Colonic mucosa (tissue), 4 donors: Measurements from ENCODE around the gene CTSW. TPM values are rescaled to one million over a fixed set of nuclear protein-coding genes. Genes with fewer than 3 reads are reported as not detected.

Source experiments
- DNase-seq: peaks from one replicate; pipeline ENCODE4 v3.0.0-alpha.2; 2020
- H3K27ac ChIP-seq: fragments of 200-600 bp; one replicate; pipeline ENCODE4 v1.8.0; 2021
- H3K27me3 ChIP-seq: fragments of 200-600 bp; one replicate; pipeline ENCODE4 v1.8.0; 2021
- H3K36me3 ChIP-seq: fragments of 200-600 bp; one replicate; pipeline ENCODE4 v1.8.0; 2021
- H3K4me1 ChIP-seq: fragments of 200-600 bp; one replicate; pipeline ENCODE4 v1.8.0; 2021; ENCODE audit warnings: mild to moderate bottlenecking
- H3K4me3 ChIP-seq: fragments of 200-600 bp; one replicate; pipeline ENCODE4 v1.8.0; 2021
- H3K9ac ChIP-seq, 2 donors: one replicate each; pipeline ENCODE4 v1.7.0; 2013; ENCODE audit warnings: control low read depth in 2 of 2, low read depth in 2 of 2, low read length in 2 of 2
- H3K9me3 ChIP-seq: fragments of 200-600 bp; one replicate; pipeline ENCODE4 v1.8.0; 2021
- CTCF ChIP-seq: fragments of 200-600 bp; IDR thresholded peaks from one replicate; pipeline ENCODE4 v1.8.0; 2022; ENCODE audit warnings: antibody characterized with exemption, mild to moderate bottlenecking
- intact Hi-C: fragments of 100-400 bp; cut with DNase I; formaldehyde crosslinking; loops from one replicate; pipeline ENCODE4 v1.14.1; 2022
- total RNA-seq, 2 donors: library from RNA; stranded (reverse); fragmentation: NEBNext Ultra II Directional in 1 of 2; extraction: Animal tissue kit (Norgen Biotek cat#: 25700) in 1 of 2; gene quantifications; one replicate each; pipeline ENCODE4 v1.2.1, GENCODE V29; 2021
- donor health status: healthy.
- donor health status: DM: no; HTN: no; CAD: no.
- donor health status: DM: no; HTN: no; CAD: no.

The CTSW gene
- total RNA-seq, 2 donors from 2014 or later = 1.2 TPM

GRCh38 chr11:65856689-65857499, 22.7 kb upstream of the CTSW start:
- Histone ChIP-seq H3K9ac (peak overlapping the region; percentile 82 to 98), H3K4me3 (peak overlapping the region; percentile 92), H3K27ac (peak overlapping the region; percentile 100), H3K36me3 (peaks cover 16% of the 10 kb centered on the region), H3K9me3 (no peaks in the 10 kb centered on the region), H3K27me3 (no peaks in the 10 kb centered on the region), H3K4me1 (peaks cover 39% of the 10 kb centered on the region)
- intact Hi-C loops = no loop called here
- no peak for TF ChIP-seq CTCF
- DNase-seq = peak; percentile 88

GRCh38 chr11:65857500-65857852, 22.2 kb upstream of the CTSW start:
- no peaks in the 10 kb centered on the region for H3K27me3 ChIP-seq
- H3K36me3 ChIP-seq = peaks cover 17% of the 10 kb centered on the region
- peak overlapping the region; percentile 82 to 98 for H3K9ac ChIP-seq
- TF ChIP-seq CTCF = no peak
- peak overlapping the region; percentile 92 for H3K4me3 ChIP-seq
- intact Hi-C loops = no loop called here
- DNase-seq = peak; percentile 66
- peaks cover 41% of the 10 kb centered on the region for H3K4me1 ChIP-seq
- peak overlapping the region; percentile 100 for H3K27ac ChIP-seq
- no peaks in the 10 kb centered on the region for H3K9me3 ChIP-seq

- peak; percentile 98 for DNase-seq
- no peak for TF ChIP-seq CTCF
- no peaks in the 10 kb centered on the region for H3K9me3 ChIP-seq
- no peaks in the 10 kb centered on the region for H3K27me3 ChIP-seq
- peak within 1 kb of the TSS; percentile 92 for H3K4me3 ChIP-seq
- H3K36me3 ChIP-seq = peaks cover 18% of the 10 kb centered on the region
- H3K4me1 ChIP-seq = peaks cover 35% of the 10 kb centered on the region
- intact Hi-C loops = no loop called here
- peak within 1 kb of the TSS; percentile 100 for H3K27ac ChIP-seq
- peak within 1 kb of the TSS; percentile 82 to 98 for H3K9ac ChIP-seq
These were observed 21.6 kb upstream of the CTSW start, which contains the start of gene CFL1 for GRCh38 chr11:65857853-65858680. TSS of gene CFL1 (minus strand) at chr11:65858180. CDS start at chr11:65858099, 81 bp downstream.

- H3K4me3 ChIP-seq = peak overlapping the region; percentile 92
- peak overlapping the region; percentile 79 to 82 for H3K9ac ChIP-seq
- DNase-seq = no peak
- TF ChIP-seq CTCF = no peak
- intact Hi-C loops = no loop called here
- H3K4me1 ChIP-seq = peaks cover 31% of the 10 kb centered on the region
- H3K27ac ChIP-seq = peak overlapping the region; percentile 100
- no peaks in the 10 kb centered on the region for H3K27me3 ChIP-seq
- peaks cover 18% of the 10 kb centered on the region for H3K36me3 ChIP-seq
- H3K9me3 ChIP-seq = no peaks in the 10 kb centered on the region
These were observed 21.0 kb upstream of the CTSW start for GRCh38 chr11:65858681-65859087.

- H3K9me3 ChIP-seq = no peaks in the 10 kb centered on the region
- intact Hi-C loops = no loop called here
- H3K4me3 ChIP-seq = peak overlapping the region; percentile 92
- peaks cover 18% of the 10 kb centered on the region for H3K36me3 ChIP-seq
- peaks cover 31% of the 10 kb centered on the region for H3K4me1 ChIP-seq
- no peaks in the 10 kb centered on the region for H3K27me3 ChIP-seq
- TF ChIP-seq CTCF = no peak
- H3K9ac ChIP-seq = peak overlapping the region; percentile 79 to 82
- DNase-seq = peak; percentile 99
- H3K27ac ChIP-seq = peak overlapping the region; percentile 100
These were observed 20.4 kb upstream of the CTSW start for GRCh38 chr11:65859095-65859811.
